Middle frontal gyrus (tissue), 1 donor: Measurements from ENCODE around the gene PGP.

Experiments
- DNase-seq: peaks from one replicate; pipeline ENCODE4 v3.0.0-alpha.2; 2015; ENCODE audit warnings: low spot score; ENCODE audit errors: extremely low spot score

Gene PGP

DNA sequence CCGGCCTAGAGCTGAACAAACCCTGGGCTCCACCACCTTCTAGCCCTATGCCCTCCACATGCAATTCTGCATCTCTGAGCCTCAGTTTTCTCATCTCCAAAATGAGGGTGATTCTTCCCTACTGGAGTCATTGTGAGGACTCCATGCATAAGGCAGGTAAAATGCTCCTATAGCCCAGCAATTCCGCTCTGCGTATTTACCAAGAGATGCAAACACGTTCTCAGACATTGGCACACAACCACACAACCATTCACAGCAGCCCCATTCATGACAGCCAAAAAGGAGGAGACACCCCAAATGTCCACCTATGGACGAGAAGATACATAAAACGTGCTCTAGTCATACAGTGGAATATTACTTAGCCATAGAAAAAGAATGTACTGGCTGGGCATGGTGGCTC, 14.3 kb downstream of the PGP start:
- no peak for DNase-seq

DNA sequence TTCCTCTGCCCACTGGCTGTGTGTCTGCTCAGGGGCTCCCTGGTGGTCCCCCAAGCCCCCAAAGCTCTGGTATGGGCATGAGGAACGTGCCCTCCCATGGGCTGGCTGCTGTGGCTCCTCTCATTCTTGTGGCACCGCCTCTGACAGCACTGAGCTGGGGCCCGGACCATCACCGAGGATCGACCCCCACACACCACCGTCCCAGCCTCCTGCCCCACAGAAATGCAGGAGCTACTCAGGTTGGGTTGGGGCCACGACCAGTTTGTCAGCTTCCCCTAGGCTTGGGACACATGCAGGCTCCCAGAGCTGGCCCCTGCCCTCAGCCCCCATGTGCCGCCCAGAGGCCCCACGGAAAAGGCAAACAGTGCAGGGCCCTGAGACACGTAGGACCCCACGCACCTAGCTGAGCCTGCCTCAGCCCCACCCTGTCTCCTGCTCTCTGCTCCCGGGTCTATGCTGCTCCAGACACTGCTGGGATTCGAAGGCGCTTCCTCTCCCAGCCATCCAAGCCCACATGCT, 15.0 kb downstream of the PGP start:
- DNase-seq = no peak

DNA sequence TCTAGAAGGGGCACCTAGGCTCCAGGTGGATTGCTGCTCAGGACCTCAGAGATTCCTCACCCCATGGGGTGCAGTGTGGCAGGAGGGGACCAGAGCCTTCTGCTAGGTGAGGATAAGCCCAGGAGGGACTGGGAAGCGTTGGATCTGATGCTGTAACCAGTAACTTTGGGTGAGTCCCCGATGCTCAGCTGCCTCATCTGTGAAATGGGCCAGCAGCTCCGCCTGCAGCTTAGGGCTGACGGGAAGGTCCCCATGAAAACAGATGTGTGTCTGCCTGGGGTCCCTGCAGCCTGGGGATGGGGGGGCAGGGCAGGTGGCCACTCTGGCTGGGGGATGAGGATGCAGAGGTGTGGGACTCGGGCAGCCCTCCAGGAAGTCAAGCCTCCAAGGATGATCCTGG, 15.5 kb downstream of the PGP start:
- no peak for DNase-seq

DNA sequence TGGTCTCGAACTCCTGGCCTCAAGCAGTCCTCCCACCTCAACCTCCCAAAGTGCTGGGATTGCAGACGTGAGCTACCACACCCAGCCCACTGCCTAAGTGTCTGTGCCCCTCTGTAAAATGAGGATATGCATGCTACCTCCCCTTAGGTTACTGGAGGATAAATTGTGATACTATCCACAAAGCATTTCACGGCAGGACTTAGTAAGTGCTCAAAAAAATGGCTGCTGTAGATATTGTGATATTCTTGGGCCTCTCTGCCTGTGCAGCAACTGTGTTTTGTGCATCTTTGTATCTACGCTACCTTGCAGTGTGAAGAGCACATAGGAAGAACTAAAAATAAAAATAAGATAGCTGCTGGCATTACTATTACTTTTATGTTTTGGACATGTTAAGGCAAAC, 16.4 kb downstream of the PGP start:
- no peak for DNase-seq

DNA sequence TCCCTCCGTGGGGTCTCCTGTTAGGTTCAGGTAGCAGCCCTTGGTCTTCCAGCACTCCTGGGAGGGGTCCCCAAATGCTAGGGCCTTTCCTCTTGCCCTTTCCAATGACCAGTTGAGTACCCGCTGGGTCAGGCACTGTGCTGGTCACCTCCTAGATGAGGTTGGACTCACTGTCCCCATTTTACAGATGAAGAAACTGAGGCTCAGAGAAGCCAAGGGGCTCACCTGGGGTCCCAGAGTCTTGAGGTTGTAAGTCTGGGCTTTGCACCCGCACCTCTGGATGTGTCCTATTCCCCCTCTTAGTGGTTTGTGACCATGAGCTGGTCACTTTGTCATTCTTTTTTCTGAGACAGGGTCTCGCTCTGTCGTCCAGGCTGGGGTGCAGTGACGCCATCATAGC, 16.9 kb downstream of the PGP start:
- DNase-seq = no peak

DNA sequence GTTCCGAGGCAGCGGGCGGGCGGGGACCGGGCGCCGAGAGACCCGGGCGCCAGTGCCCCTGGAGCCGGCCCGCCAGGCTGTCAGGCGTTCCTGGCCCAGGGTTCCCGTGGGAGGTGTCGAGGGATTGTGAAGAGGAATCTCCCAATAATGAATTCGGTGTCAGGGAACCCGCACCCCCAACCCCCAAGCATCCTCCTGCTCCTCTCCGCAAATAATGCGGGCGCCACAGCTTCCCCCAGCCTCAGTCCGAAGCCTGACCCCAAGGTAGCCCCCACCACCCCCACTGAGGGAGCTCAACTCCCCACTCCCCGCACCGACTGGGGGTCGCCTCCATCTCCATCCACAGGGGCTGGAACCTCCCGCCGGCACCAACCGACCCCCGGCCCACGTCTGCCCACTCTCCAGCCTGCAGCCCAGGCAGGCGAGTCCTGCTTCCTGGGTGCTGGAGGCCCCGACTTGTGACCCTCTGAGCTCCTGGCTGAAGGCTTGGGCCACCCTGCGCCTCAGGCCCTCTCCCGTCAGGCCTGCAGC, 17.6 kb downstream of the PGP start:
- no peak for DNase-seq

DNA sequence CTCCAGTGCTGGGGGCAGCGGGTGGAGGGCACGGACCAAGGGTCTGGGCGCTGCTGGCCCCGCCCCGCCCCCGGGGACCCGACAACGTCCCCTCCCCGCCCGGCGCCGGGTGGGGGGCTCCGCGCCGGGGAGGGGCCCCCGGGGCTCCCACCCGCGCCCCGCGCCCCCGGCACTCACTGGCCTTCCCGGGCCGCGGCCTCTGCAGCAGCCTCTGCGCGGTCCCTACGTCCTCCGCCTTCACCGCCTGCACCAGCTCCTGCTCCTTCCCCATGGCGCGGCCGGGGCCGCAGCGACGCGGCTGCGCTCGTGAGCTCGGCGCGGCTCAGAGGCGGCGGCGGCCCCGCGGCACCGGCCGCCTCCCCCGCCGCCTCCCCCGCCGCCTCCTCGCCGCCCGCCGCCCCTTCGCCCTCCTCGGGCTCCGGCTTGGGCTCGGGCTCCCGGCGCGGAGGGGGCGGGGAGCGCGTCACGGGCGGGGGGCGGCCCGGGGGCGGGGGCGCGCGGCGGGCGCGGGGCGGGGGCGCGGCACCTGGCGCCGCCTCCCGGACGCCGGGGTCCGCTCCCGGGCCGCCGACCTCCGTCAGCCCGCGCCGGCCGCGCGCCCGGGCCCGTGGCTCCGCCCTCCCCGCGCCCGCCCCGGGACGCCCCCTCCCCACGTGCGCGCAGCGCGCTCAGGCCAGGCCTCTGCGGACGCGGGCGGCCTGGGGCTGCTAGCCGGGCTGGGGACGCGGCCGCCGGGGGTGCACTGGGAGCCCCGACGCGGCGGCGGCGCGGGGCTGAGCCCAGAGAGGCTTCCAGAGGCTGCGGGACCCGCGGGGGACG, 18.3 kb downstream of the PGP start, which contains the start of gene CASKIN1:
CASKIN1 (minus strand) TSS at position 444 of the 819 bp plus-strand sequence; CDS start at position 271, 173 bp downstream.
- no peak for DNase-seq

DNA sequence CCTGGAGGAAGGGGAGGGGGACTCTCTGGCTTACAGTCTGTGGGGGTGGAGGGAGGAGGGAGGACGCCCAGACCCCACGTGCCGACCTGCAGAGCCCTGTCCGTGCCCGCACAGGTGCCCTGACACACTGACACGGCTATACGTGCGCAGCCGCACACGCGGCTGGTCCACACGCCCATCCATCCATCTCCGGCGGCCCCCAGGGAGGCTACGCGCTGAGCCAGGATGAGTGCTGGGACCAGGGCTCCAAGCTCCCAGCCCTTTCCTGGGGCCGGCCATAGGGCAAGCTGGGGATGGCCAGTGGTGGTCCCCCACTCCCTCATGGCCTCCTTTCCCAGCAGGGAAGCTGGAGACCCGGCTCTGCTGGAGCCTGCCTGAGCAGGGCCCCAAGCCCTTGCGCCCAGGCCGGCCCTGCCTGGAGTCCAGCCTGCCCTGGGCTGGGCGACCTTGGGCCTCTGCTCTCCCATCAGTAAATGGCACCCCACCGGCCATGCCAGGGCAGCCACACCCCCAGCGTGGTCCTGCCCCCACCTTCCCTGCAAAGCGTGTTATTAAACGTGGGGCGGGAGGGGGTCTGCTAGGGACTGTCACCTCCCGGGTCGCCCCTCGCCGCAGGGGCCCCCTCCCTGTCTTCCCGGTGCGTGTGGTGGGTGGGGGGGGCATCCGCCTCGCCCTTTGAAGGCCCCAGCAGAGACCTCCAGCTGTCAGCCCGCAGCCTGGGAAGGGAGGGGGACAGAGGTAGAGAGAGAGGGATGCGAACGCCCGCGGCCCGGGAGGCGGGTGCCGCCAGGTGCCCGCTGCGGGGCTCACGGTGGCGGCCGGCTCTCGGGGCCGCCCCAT, 19.1 kb downstream of the PGP start:
- DNase-seq = no peak

DNA sequence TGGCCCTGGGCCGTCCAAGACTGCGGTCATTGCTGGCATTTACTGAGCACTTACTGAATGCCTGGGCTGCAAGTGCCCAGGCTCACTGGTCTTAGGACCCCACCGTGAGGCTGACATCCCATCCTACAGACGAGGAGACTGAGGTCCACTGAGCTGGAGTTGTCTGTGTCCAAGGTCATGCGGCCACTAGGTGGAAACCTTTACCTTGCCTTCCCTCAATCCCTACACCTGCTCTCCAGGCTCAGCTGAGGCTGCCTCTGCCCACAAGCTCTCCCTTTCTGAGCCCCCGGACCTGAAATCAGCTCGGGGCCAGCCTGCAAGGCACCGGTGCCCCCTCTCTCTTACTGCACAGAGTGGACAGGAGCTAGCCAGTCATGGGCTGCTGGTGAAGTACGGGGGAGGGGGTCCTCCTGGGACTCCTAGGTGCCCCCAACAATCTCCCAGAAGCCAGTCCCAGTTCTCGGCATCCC, 19.8 kb downstream of the PGP start:
- DNase-seq = no peak

DNA sequence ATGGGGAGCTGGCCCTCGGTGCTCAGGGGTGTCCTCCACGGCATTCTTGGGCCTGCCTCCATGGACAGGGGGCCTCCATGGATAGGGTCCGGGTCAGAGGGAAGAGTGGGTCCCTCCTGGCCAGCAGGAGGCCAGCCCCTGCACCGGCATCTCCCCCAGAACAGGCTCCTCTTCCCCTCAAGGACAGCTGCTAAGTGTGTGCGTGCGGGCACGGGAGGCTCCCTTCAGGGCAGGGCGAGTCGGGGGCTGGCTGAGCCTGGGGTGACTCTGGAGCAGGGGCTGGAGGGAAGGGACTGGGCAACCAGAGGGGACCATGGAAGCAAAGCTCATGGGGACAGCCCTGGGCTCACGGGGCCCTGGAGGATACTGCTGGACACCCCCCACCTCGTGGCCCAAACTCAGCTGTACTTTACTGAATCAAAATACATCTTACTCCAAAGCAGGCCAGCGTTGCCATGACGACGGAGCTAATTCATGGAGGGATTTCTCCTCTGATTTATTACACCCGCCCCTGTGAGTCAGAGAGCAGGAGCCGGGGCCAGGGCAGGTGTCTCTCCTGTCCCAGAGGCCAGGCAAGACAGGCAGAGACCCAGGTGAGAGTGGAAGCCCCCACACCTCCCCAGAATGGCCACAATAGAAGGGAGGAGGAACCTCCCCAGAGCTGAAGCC, 20.3 kb downstream of the PGP start:
- DNase-seq = no peak

DNA sequence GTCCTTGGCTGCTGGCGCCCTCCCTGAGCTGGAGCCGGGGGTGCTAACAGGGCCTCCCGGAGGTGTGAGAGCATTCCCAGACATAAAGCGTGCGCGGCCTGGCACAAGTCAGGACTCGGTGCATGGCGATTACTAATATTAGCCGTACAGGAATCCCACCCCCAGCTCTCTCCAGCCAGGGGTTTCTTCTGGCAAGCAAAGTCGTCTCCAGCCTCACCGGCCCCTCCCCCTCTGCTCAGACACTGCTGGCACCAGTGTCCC, 23.3 kb downstream of the PGP start:
- DNase-seq = no peak

DNA sequence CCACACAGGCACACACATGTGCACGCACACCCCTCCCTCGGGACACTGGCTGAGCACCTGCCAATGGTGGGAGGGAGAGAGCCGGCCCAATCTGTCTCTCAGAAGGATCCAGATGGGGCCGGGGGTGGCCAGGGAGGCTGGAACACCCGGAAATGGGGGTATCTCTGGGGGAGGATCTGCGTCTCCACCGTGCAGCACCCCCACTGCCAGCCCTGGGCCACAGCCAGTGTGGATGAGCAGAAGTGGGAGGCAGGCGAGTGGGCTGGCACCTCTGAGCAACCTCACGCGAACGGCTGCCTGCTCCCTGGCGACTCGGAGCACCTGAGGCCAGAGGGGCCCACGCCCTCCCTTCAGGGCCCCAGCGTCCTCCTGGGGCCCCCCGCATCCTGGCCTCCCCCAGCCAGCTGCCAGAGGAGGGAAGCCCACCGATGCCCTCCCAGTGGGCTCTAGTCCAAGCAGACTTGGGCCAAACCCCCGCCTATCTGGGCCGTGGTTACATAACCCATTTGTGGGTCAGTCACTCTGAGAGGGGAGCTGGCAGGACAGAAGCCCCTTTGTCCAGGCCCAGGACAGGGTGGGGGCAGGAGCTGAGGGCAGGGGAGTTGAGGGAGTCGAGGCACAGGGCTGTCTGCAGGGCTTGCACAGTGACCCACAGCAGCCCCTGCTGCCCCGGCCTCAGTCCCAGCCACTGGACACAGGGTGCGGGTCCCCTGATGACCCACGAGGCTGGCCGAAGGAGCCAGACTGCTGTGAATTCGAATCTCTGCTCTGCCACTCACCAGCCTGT, 23.8 kb downstream of the PGP start:
- DNase-seq = no peak

DNA sequence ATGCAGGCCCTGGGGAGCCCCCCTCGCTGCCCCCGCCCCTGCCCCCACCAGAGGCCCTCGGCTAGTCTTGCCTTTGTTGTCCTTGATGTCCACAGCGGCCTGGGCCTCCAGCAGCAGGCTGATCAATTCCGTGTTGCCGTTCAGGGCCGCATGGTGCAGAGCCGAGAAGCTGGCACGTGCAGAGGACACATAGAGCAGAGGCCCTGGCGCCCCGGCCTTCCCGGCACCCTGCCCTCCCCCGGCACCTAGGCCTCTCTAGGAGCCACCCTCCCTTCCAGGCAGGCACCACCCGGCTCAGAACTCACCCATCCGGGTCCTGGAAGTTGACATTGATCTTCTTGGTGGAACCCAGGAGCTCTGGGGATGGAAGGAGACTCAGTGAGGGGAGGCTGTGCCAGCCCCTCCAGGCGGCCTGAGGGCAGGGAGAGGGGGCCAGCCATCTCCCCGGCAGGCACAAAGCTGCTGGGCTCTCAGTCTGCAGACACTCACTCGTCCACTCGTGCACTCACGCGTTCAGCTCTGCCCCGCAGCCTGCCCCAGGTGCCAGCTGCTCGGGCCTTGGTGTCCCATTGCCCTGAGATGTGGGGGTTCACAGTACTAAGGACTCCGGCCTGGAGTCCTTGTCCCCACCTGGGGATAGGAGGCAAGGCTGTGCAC, 24.5 kb downstream of the PGP start:
- no peak for DNase-seq

DNA sequence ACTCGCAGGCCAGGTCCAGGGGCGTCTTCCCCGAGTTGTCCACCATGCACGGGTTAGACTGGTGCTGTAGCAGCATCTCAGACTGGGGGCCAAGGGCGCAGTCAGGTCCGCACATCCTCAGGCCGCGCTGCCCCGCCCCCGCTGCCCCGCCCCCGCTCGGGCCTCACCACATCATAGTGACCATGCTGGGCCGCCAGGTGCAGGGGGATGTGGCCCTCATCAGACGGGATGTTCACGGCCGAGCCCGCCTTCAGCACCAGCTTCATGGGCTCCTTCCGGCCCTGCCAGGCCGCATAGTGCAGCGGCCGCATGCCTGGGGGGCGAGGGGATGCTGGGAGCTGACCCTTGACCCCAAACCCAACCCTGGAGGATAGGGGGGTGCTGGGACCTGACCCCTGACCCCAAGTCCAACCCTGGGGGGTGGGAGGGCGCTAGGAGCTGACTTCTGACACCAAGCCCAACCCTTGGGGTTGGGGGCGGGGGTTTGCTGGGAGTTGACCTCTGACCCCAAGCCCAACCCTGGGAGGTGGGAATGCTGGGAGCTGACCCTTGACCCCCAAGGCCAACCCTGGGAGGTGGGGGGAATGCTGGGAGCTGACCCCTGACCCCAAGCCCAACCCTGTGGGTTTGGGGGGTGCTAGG, 25.3 kb downstream of the PGP start:
- DNase-seq = no peak

DNA sequence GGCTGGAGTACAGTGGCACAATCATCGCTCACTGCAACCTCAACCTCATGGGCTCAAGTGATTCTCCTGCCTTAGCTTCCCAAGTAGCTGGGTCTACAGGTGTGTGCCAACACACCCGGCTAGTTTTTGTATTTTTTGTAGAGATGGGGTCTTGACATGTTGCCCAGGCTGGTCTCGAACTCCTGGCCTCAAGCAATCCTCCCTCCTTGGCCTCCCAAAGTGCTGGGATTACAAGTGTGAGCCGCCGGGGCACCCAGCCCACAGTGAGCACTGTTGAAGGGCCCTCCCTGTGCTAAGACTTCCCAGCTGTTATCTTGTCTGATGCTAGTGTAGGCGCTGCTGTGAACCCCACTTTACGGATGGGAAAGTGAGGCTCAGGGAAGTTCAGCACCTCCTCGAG, 26.2 kb downstream of the PGP start:
- no peak for DNase-seq

DNA sequence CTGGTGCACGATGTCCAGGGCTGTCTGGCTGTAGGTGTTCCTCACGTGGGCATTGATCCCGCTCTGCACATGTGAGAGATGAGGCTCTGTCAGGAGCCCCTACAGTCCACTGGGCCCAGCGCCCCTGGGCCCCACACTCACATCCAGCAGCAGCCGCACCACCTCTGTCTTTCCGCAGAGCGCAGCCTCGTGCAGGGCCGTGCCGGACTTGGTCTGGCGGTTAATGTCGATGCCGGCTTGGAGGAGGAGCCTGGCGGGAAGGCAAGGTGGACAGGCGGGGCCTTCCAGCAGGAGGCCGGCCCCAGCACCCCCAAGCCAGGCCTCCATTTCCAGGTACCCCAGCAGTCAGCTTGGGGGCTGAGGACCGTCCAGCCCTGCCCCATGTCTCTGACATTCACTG, 27.4 kb downstream of the PGP start:
- no peak for DNase-seq

DNA sequence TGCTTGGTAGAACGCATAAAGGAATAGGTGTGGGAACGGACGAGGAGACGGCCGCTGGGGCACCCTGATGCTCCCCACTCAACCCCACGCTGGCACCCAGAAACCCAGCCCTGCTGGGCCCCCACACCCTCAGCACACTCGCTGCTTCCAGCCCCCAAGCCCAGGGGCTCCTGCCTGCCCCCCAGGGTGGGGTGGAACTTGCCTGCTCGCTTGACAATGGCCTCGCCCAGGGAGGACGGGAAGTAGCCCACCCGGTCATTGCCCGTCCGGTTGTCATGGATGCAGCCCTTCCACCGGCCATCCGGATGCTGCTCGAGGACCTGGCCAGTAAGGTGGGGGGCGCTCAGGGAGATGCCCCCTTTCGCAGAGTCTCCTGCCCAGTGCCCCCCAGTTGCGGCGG, 28.1 kb downstream of the PGP start:
- no peak for DNase-seq

DNA sequence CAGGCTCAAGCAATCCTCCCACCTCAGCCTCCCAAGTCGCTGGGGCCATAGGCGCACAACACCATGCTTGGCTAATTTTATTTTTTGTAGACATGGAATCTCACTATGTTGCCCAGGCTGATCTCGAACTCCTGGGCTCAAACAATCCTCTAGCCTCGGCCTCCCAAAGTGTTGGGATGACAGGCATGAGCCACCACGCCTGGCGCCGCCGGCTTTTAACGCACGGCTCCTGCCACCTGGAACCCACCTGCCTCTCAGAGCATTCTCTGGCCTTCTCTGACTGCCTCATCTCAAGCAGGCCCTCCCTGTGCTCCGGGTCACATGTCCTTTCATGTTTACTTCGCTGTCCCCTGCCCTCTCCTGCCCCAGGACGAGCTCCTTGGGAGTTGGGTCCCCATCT, 28.6 kb downstream of the PGP start:
- DNase-seq = no peak

DNA sequence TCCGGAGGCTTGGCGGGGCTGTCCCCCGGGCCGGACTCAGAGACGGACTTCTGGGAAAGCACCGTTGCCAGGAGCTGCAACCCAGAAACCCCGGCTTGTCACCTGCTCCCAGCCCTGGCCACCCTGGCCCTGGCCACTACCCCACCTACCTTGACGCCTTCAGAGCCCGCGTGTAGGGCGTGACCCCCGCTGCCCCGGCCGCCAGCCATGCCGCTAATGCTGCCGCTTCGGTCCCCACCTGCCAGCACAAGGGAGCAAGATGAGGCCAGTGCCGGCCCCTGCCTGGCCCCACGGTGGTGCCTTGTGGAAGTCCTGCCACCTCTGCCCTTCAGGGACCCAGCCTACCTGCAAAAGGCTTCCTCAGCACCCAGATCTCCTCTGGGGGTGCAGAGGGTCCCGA, 29.7 kb downstream of the PGP start:
- DNase-seq = no peak

DNA sequence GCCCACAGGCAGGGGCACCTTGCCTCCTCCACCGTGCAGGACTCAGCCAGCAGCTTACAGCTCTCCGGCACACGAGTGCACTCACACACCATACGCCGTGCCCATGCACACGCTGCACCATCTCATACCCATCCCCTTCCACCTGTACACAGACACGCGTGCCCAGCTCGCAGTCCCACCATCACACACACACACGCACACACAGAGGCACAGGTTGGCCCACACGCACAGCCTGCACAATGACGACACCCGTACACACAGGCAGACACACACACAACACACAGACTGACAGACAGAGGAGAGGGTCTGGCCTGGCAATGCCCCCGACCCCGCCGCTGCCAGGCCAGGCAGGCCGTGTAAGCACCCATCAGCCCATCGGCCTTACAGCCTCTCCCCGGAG, 30.3 kb downstream of the PGP start:
- no peak for DNase-seq
